NCI-H2227 (cell line): ENCODE results near the gene PLEKHG4.

Experiments
- DNase-seq: peaks from one replicate; lab custom pipeline; 2025; ENCODE audit not compliant: unreplicated experiment; lab: John Stamatoyannopoulos, UW

Gene PLEKHG4

DNA sequence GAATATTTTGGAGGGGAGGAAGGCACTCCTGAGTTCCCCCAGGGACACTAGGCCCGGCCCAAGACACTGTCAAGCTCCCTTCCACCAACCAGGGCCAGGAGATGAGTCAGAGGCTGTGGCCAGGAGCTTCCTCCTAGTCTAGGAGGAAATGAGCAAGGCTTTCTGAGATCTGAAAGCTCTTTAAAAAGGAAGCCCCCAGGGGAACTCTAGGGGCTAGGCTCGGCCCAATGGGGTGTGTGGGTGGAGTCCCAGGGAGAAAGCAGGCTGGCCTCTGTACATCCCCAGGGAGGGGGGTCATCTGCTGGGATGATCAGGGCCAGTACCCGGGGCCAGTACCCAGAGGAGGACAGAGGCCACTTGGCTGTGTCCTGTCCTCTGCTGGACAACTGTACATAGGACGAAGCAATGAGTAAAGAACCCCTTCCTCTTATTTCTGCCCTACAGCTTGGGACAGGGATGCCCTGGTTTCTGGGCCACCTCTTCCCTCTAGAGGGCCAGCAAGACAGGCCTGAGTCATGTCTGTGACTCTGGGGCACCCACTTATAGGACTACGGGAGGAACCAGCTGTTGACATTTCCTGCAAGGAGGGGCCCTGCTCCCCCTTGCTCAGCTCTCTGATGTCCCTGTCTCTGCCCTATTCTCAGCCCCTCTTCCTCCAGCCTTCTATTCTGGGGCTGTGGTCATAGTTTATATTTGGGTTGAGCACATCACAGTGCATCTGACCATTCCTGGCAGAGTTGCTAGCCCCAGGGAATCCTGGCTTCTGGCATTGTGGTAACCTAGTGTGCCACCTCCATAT, 34.7 kb upstream of the PLEKHG4 start:
- DNase-seq, result no peak

DNA sequence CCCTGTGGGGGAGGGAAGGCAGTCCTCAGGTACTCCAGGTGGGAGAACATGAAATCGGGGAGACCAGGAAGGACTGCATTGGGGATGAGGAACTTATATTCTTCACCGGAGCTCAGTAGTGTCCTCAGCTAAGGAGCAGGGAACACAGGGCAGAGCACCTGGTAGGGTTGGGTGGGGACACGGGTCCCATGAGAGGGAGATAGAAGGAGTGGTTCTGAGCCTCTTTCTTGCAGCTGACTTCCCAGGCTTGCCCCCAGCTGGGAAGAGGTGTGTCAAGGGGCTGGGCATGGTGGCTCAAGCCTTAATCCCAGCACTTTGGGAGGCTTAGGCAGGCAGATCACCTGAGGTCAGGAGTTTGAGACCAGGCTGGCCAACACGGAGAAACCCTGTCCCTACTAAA, 34.1 kb upstream of the PLEKHG4 start:
- no peak for DNase-seq

DNA sequence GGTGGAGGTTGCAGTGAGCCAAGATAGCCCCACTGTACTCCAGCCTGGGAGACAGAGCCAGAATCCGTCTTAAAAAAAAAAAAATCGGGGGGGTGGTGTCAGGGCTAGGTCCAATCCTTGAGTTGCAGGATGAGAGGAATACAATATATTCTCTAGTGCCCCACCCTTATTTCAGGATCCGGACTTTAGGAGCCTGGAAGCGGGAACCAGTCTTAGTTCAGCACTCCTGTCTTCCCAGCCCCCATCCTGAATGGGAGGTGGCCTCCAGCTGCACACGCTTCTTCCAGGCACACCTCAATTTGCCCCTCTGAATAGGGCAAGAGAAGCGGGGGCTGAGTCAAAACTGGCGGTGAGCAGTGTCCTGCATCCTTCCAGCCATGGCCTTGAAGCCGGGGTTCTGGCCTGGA, 33.7 kb upstream of the PLEKHG4 start:
- DNase-seq, result no peak

DNA sequence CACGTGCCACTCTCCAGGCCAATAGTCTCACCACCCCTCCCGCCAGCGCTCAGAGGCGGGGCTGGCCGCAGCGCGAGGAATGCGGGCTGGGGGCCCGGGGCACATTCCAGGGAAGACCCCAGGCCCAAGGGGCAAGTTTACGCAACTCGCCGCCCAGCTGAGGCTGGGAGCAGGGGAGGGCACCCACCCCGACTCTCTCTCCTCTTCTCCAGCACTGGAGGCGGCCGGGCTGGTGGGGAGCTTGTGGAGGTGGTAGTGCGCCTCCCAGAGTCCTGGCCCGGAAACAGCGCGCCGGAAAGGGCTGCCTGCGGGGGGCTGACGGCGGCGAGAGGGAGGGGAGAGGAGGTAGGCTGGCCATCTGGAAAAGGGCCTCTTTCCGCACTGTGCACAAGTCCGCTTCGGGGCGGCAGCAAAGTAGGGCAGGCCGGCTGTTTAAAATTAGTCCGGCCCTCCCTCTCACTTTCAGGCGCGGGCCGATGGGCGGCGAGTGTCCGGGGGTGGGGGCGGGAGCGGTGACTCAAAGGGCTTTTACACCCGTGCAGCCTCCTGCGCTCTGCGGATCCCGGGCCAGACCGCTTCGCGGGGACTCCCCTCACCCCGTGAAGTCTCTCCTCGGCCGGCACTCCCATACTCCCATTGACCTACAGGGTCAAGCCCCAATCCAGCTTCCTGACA, 33.1 kb upstream of the PLEKHG4 start:
- peak; percentile 74 for DNase-seq

DNA sequence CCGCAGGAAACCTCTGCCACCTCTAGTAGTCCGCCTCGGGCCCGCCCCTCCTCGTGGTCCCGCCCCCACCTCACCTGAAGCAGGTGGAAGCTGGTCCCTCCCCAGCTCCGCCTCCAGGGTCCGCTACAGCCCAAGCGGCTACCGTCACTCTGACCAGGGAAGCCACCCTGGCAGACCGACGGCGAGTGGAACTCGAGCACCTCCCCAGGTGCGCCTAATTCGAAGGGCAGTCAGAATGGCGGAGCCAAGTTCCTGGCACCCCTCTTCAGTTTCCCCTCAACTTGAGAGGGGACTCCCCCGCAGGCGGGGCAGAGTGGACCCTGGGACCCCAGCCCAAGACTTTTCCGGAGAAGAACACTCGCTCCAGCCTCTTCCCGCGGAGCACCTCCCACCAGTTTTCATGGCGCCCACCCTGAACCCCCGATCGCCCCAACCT, 32.6 kb upstream of the PLEKHG4 start:
- peak; percentile 39 for DNase-seq

DNA sequence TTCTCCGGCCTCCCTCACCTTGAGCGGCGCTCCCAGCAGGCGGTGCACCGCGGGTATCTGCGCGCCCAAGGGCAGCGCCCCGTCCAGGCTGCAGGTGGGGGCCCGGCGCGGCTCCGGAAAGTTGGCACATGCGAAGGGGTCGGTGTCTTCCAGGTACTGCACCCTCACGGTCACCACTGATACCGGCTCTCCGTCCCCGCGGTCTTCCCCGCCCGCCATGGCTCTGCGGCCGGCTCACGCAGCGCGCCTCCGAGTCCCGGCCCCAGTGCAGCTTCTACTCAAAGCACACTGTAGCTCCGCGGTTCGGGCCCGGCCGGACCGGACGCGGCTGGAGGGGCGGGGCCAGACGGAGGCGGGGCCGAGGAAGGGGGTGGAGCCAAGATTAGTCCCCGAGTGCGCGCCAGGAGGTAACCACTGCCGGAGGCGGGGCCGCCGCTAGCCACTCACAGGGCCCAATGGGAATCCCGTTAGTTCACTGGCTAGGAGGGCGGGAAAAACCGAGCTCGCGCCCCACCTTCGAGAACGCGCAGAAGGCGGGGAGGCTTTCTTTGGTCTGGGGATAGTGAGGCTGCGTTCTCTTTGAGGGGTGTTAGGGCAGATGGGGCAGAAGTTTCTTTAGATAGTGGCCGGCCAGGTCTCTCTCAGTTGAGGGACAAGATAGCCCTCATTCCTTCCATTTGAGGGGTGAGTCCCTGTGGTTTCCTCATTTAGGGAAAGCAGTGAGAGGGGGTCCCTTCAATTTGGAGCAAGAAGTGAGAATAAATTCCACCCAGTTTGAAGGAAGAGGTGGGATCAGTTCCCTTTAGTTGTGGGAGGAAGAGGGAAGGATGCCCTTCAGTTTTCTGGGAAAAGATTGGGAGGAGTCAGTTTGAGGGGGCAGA, 31.9 kb upstream of the PLEKHG4 start, which contains the start of gene FHOD1:
FHOD1 (minus strand) TSS at position 290 of the 881 bp plus-strand sequence; CDS start at position 219, 71 bp downstream.
- peak; percentile 94 for DNase-seq

DNA sequence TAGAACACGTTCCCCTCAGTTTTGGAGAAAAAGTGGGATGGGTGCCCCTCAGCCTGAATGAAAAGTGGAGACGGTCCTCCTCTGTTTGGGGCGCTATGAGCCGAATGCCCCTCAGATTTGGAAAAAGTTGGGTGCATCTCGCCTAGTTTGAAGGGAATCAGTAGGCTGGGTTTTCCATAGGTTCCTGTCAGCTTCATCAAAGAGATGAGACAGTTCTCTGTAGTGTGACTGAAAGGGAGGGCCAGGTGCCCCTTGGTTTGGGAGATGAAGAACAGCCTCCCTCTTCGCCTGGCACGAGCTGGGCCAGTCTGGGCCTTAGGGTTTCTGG, 31.3 kb upstream of the PLEKHG4 start:
- DNase-seq, result no peak

DNA sequence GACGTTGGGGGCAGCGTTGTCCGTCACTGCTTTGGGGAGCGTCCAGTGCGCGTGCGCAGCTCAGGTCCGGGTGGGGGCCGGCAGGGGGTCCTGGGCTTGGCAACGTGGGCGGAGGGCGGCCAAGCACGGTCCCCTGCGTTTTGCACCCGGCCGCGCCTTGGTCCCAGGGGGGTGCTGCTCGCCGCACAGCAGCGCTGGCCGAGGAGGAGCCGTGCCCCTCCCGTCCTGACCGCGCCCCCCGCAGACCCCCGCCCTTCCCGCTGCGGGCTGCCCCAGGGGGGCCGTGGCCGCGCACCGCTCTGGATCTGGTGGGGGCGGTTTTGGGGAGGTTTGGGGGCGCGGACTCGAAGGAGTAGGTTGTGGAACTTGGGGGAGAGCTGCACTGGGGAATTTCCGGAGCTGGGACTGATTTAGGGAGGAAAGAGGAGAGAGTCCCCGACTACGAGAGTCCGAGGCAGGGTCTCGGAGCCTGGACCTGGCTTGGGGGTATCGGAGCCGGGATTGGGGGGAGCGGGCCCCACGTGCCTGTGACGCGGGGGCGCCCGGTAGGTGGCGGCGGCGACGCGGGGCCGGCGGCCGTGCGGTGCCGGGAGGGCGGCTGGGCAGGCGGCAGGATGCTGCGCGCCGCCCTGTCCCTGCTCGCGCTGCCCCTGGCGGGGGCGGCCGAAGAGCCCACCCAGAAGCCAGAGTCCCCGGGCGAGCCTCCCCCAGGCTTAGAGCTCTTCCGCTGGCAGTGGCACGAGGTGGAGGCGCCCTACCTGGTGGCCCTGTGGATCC, 30.7 kb upstream of the PLEKHG4 start, which contains the start of gene SLC9A5:
SLC9A5 (plus strand) TSS at position 579 of the 777 bp plus-strand sequence; CDS start at position 615, 36 bp downstream.
- peak; percentile 45 for DNase-seq

DNA sequence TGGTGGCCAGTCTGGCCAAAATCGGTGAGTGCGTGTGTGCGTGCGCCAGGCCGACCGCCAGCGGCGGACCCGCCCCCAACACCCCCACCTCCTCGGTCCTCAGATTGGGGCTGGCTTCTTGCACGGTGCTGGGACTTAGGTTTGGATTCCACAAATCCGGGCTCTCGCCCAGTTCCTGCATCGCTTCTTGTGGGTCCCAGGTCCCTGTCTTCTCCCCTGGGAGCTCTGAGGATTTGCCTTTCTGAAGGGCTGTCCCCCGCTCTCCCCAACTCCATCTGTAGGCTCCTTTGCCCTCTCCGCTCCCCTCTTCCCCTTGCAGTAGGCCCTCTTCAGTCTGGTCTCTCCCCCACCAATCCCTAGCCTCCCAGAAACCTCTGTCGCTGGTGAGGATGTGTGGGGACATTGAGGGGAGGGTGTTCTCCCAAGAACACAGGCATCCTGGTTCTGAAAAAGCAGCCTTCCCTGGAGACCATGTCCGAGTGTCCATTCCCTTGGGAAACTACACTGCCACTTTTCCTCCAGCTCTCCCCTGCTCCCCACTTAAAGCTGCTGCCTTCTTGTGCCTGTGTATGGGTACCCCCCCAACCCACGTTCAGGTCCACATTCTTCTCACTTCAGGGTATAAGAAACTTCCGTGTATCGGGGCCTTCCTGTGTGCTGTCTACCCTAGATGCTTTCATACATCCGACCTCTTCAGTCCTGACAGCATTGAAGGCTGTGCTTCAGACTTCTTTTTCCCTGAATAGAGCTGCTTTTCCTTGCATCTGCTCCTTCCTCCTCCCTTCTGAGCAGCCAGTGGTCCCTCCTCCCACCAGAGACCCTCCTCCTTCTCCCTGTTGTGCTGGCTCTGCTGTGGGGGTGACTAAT, 29.9 kb upstream of the PLEKHG4 start:
- peak; percentile 38 for DNase-seq

DNA sequence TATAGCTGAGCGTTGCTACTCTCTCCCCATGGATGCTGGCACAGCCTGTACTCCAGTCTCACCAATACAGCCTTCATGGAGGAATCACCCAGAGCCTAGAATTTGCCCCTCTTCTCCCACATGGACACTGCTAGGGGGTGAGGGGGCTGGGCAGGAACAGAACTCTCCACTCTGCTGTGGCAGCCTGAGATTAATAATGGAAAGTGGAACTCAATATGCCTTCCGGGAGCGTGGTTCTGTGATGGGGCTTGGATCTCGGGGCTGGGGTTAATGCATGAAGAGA, 29.3 kb upstream of the PLEKHG4 start:
- no peak for DNase-seq

DNA sequence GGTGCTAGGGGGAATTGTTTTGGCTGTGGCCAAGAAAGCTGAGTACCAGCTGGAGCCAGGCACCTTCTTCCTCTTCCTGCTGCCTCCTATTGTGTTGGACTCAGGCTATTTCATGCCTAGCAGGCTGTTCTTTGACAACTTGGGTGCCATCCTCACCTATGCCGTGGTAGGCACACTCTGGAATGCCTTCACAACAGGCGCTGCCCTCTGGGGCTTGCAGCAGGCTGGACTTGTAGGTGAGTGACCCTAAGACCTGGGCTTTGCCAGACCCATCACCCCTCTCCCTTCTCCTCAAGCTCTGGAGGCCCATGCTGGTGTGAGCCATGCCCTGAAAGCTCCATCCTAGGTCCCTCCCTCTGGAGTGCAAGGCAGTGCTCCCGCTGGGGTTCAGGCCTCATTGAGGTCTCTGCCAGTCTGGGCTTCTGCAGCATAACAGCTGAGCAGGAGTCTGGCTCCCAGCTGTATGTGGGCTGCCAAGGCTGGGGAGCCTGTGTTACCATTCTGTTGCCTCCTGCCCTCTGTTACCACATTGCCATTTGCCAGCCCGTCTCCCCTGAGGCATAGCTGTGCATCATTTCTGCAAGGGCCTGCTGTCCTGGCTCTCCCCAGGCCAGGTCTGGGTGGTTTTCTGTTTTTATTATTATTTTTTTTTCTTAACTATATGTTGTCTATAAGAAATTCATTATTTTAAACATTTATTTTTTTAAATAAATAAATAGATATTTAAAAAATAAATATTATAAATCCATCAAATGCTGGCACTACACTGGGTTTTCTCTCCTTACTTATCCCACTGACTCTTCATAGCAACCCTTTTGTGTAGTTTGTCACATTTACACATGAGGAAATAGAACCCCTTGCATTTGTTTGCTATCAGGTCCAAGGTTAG, 26.5 kb upstream of the PLEKHG4 start:
- DNase-seq, result no peak

DNA sequence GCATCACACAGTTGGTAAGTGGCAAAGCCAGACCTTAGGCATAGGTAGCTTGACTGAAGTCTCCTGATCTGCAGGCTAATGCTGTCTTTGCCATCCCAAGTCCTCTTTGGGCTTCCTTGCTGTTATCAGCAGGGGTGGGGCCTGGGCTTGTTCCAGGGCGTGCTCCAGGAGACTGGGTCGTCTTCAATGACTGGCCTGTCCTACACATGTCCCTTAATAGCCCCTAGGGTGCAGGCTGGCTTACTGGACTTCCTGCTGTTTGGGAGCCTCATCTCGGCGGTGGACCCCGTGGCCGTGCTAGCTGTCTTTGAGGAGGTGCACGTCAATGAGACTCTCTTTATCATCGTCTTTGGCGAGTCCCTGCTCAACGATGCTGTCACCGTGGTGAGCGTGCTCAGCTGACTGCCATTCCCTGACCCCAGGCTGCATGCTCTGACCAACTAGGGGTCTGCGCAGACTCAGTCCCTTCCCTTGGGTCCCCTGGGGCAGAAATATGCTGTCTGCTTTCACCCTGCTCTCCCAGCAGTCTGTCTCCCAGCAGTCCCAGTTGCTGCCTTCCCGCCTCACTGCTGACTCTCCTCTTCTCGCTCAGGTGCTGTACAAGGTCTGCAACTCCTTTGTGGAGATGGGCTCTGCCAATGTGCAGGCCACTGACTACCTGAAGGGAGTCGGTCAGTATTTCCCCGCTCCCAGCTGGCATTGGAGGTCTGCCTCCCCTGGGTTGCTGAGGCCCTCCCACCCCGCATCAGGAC, 24.4 kb upstream of the PLEKHG4 start:
- DNase-seq, result no peak

DNA sequence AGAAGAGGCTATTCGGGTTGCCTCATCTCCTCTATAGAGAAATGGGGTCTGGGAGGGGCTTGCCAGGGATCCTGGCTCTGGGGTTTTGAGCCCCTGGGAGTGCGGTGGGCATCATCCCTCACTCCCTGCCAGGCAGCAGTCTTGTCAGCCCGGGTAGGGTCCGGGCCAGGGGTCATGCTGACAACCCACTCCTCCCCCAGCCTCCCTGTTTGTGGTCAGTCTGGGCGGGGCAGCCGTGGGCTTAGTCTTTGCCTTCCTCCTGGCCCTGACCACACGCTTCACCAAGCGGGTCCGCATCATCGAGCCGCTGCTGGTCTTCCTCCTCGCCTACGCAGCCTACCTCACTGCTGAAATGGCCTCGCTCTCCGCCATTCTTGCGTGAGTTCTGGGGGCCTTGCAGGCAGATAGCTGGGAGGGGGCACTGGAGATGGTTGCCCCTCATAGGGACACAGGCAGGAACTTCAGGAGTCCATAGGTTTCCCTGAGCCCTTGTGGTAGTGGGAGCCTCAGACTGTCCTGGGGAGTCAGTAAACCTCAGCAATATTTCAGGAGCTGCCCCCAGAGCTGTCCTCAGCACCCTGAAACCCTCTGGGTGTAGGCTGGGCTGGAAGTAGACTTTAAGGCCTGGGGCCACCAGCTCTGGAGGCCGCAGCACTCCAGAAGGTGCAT, 23.6 kb upstream of the PLEKHG4 start:
- DNase-seq, result no peak

DNA sequence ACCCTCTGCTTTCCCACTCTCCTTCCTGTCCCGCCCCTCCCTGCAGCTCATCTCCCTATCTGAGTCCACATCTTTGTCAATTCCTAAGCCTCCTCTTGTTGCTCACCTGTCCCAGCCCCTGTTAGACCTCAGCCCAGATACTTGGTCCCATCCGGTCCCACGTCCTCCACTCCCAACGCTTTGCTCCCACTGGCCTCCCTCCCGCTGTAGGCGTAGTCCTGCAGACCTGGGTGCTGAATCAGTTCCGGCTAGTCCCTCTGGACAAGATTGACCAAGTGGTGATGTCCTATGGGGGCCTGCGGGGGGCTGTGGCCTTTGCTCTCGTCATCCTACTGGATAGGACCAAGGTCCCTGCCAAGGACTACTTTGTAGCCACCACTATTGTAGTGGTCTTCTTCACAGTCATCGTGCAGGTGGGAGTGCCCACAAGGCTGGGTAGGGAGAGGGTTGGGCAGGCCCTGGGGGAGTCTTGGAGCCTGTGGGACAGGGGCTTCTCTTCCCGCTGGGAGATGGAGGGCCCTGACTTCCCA, 22.6 kb upstream of the PLEKHG4 start:
- no peak for DNase-seq

DNA sequence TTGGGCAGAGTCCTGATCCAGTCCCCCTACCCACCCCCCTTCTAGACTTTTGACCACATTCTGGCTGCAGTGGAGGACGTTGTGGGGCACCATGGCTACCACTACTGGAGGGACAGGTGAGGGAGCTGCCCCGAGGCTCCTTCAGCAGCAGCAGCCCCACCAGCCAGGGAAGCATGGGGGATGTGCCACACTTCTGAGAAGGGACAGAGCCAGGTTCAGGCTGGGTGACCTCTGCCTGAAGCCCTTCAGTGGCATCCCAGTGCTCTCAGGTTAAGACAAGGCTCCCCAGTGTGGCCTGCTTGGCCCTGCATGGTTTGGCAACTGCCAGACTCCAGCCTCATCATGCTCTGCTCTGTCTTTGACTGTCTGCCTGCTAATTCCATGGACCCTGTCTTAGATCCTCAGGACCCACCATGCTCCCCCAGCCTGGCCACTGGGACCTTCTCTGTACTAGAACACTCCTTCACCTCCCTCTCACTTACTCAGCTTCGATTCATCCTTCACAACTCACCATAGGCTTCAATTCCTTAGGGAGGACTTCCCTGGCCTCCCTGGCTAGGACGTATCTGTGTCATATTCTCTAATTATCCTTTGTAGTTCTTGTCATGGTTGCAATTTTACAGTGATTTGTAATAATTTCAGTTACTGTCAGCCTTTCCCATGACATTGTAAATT, 21.7 kb upstream of the PLEKHG4 start:
- no peak for DNase-seq

DNA sequence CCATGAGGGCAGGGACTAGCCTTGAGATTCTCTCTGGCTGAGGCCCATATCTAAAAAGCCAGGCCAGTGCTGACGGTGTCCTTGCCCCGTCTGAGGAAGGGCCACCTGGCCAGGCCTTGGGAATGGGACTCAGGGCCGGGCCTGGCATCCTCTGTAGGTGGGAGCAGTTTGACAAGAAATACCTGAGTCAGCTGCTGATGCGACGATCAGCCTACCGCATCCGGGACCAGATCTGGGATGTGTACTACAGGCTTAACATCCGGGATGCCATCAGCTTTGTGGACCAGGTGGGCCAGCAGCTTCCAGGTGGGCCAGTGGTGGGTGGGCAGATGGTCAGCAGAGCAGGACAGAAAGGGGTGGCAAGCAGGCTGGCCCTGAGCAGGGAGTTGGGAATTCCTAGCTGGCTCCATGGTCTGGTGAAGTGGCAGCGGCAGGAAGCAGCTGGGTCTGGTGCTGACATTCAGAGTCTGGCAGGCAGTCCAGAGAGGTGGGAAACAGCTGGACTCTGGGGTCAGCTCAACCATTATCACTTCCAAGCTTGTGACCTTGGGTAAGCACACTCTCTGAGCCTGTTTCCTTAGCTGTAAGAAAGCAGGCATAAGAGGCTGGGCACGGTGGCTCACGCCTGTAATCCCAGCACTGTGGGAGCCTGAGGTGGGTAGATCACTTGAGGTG, 21.0 kb upstream of the PLEKHG4 start:
- no peak for DNase-seq
